ENCODE results near the gene ACY1.

GRCh38 chr3:52024765-52025452 is 41.6 kb downstream of the ACY1 start:
- TF ChIP-seq CTCF (IDR thresholded peaks at IDR 0.05; ENCODE audit: low read length) (no peak), EZH2 (optimal IDR thresholded peaks at IDR 0.05; ENCODE audit: low read depth, low read length) (no peak), EZH2phosphoT487 (IDR thresholded peaks at IDR 0.05; ENCODE audit: low read length) (no peak)

All from MM.1S (cell line).